Measurements from ENCODE around the gene CCDC17. TPM values are rescaled to one million over a fixed set of nuclear protein-coding genes. Genes with fewer than 3 reads are reported as not detected.

CCDC17 gene
- total RNA-seq, 4 donors from 2014 or later = 1.4 to 2.1 (median 1.7) TPM

GRCh38 chr1:45621501-45621836, 2.4 kb downstream of the CCDC17 start:
- no peak overlapping the region for H3K4me3 ChIP-seq (ENCODE audit: low read depth, poor library complexity, severe bottlenecking)
- intact Hi-C loops (cut with DNase I; ENCODE audit: low total_unique reads) = no loop called here
- TF ChIP-seq CTCF (IDR thresholded peaks at IDR 0.05) = no peak
- TF ChIP-seq POLR2A (IDR thresholded peaks at IDR 0.05) = no peak
- no peak for DNase-seq (ENCODE audit: low spot score in 2 of 2)
- 62 to 76% methylated on average over 3 of the region's 3 CpGs for WGBS, 2 donors

- intact Hi-C loops (cut with DNase I; ENCODE audit: low total_unique reads) = no loop called here
- 88 to 92% methylated on average over 16 of the region's 17 CpGs for WGBS, 2 donors
- TF ChIP-seq POLR2A (IDR thresholded peaks at IDR 0.05) (no peak), CTCF (IDR thresholded peaks at IDR 0.05) (no peak)
- H3K4me3 ChIP-seq (ENCODE audit: low read depth, poor library complexity, severe bottlenecking) = no peak overlapping the region
- no peak for DNase-seq (ENCODE audit: low spot score in 2 of 2)
Measured at GRCh38 chr1:45620588-45621500, 3.0 kb downstream of the CCDC17 start.

- intact Hi-C loops (cut with DNase I; ENCODE audit: low total_unique reads) = no loop called here
- no peak for TF ChIP-seq CTCF (IDR thresholded peaks at IDR 0.05)
- no peak for TF ChIP-seq POLR2A (IDR thresholded peaks at IDR 0.05)
- DNase-seq (ENCODE audit: low spot score in 2 of 2) = no peak
- WGBS, 2 donors = 65 to 75% methylated on average over 8 of the region's 8 CpGs
- no peak overlapping the region for H3K4me3 ChIP-seq (ENCODE audit: low read depth, poor library complexity, severe bottlenecking)
Measured at GRCh38 chr1:45619149-45619921, 4.5 kb downstream of the CCDC17 start.

GRCh38 chr1:45617618-45618017, 6.2 kb downstream of the CCDC17 start:
- intact Hi-C loops (cut with DNase I; ENCODE audit: low total_unique reads) = no loop called here
- TF ChIP-seq CTCF (IDR thresholded peaks at IDR 0.05) (no peak), POLR2A (IDR thresholded peaks at IDR 0.05) (no peak)
- DNase-seq (ENCODE audit: low spot score in 2 of 2) = no peak
- 62 to 82% methylated on average over 4 of the region's 4 CpGs for WGBS, 2 donors
- H3K4me3 ChIP-seq (ENCODE audit: low read depth, poor library complexity, severe bottlenecking) = no peak overlapping the region

GRCh38 chr1:45615885-45616284, 8.0 kb downstream of the CCDC17 start:
- H3K4me3 ChIP-seq (ENCODE audit: low read depth, poor library complexity, severe bottlenecking) = no peak overlapping the region
- intact Hi-C loops (cut with DNase I; ENCODE audit: low total_unique reads) = no loop called here
- 81 to 90% methylated on average over 1 of the region's 1 CpG for WGBS, 2 donors
- DNase-seq (ENCODE audit: low spot score in 2 of 2) = no peak
- TF ChIP-seq CTCF (IDR thresholded peaks at IDR 0.05) = no peak
- no peak for TF ChIP-seq POLR2A (IDR thresholded peaks at IDR 0.05)
